HG02938 (cell line): ENCODE results near the gene VAMP8.
"Not testable (repeated sequence)": the region's sequence is repeated elsewhere in the genome, so short reads cannot be mapped to it uniquely, and the experiment has no call there.

ENCODE experiments used
- ATAC-seq: cut with Tn5 transposase; IDR thresholded peaks from one replicate; pipeline ENCODE4 v1.9.1; 2021; ENCODE audit warnings: mild to moderate bottlenecking, moderate library complexity; ENCODE audit not compliant: unreplicated experiment

The VAMP8 gene

GRCh38 chr2:85597241-85597640 is 19.9 kb downstream of the VAMP8 start:
- no peak for ATAC-seq

GRCh38 chr2:85598594-85599340 is 21.4 kb downstream of the VAMP8 start:
- no peak for ATAC-seq

GRCh38 chr2:85599468-85600234 is 22.3 kb downstream of the VAMP8 start:
- ATAC-seq: no peak

- no peak for ATAC-seq
These were observed 22.8 kb downstream of the VAMP8 start for GRCh38 chr2:85600235-85600575.

- no peak for ATAC-seq
These were observed 23.8 kb downstream of the VAMP8 start for GRCh38 chr2:85600951-85601770.

GRCh38 chr2:85601771-85602475 is 24.5 kb downstream of the VAMP8 start:
- peak; percentile 39 for ATAC-seq

GRCh38 chr2:85602476-85603234 is 25.3 kb downstream of the VAMP8 start, which contains the start of gene TMEM150A:
Gene TMEM150A (minus strand): TSS chr2:85602698. CDS start chr2:85601948, 750 bp downstream.
- peak; percentile 89 for ATAC-seq

- not testable (repeated sequence) for ATAC-seq
These were observed 26.7 kb downstream of the VAMP8 start for GRCh38 chr2:85604133-85604444.

GRCh38 chr2:85604568-85605339 is 27.4 kb downstream of the VAMP8 start:
- no peak for ATAC-seq

- no peak for ATAC-seq
These were observed 28.2 kb downstream of the VAMP8 start for GRCh38 chr2:85605406-85606115.

GRCh38 chr2:85606116-85606455 is 28.7 kb downstream of the VAMP8 start:
- ATAC-seq: no peak

GRCh38 chr2:85607268-85608215 is 30.2 kb downstream of the VAMP8 start:
- ATAC-seq: no peak

- peak; percentile 9 for ATAC-seq
These were observed 33.9 kb downstream of the VAMP8 start for GRCh38 chr2:85611217-85611704.

GRCh38 chr2:85611705-85612587 is 34.6 kb downstream of the VAMP8 start, which contains the start of gene C2orf68:
Gene C2orf68 (minus strand): TSS chr2:85612066. CDS start chr2:85611984, 82 bp downstream.
- peak; percentile 70 for ATAC-seq

- no peak for ATAC-seq
These were observed 36.5 kb downstream of the VAMP8 start for GRCh38 chr2:85613717-85614515.

- not testable (repeated sequence) for ATAC-seq
These were observed 37.4 kb downstream of the VAMP8 start for GRCh38 chr2:85614757-85615156.
